Nephron progenitor cell (in vitro differentiated cells): ENCODE measurements around the gene KIF6.

ENCODE experiments used
- DNase-seq: peaks from one replicate; pipeline ENCODE4 v3.0.0; 2021
- H3K27ac Mint-ChIP-seq: 2 replicates; pipeline ENCODE4 v1.8.0; 2021; ENCODE audit warnings: mild to moderate bottlenecking, moderate library complexity, mixed read lengths
- H3K27me3 Mint-ChIP-seq: 2 replicates; pipeline ENCODE4 v1.8.0; 2021; ENCODE audit warnings: mild to moderate bottlenecking, low read depth, mixed read lengths; ENCODE audit not compliant: poor library complexity
- H3K36me3 Mint-ChIP-seq: 2 replicates; pipeline ENCODE4 v1.8.0; 2021; ENCODE audit warnings: low read depth, mixed read lengths
- H3K4me1 Mint-ChIP-seq: 2 replicates; pipeline ENCODE4 v1.8.0; 2021; ENCODE audit warnings: mixed read lengths
- H3K4me3 Mint-ChIP-seq: 2 replicates; pipeline ENCODE4 v1.8.0; 2021; ENCODE audit warnings: mild to moderate bottlenecking, moderate library complexity, mixed read lengths
- H3K9me3 Mint-ChIP-seq: 2 replicates; pipeline ENCODE4 v1.8.0; 2021; ENCODE audit warnings: mild to moderate bottlenecking, moderate library complexity, mixed read lengths
- TF ChIP-seq, protein P1 (sequence below): fragments of 200-600 bp; sonication (generic); IDR thresholded peaks from 2 replicates; pipeline ENCODE4 v1.5.0; 2021; ENCODE audit warnings: antibody characterized with exemption

Gene KIF6

DNA sequence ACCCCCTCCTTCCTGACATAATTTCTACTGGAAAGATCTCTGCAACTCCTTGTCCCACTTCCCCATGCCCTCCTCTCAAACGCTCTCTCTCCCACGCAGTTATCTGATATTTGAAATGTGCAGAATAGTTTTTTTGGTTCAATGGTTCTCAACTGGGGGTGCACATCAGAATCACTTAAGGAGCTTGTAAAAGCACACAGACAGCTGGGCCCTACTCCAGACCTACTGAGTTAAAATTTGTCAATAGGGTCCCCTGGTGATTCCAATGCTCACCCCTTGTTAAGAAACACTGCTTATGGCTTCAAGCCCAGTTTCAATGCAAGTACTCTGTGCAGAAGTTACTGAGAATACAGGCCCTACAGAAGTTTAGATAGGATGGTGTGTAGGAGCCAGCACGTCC, 357.5 kb downstream of the KIF6 start:
- Mint-ChIP-seq H3K27ac (no peak overlapping the region), H3K4me3 (no peak overlapping the region), H3K36me3 (no peaks in the 10 kb centered on the region), H3K9me3 (peaks cover 11% of the 10 kb centered on the region), H3K4me1 (peaks cover 42% of the 10 kb centered on the region), H3K27me3 (peaks cover 8% of the 10 kb centered on the region)
- TF ChIP-seq, protein P1, sequence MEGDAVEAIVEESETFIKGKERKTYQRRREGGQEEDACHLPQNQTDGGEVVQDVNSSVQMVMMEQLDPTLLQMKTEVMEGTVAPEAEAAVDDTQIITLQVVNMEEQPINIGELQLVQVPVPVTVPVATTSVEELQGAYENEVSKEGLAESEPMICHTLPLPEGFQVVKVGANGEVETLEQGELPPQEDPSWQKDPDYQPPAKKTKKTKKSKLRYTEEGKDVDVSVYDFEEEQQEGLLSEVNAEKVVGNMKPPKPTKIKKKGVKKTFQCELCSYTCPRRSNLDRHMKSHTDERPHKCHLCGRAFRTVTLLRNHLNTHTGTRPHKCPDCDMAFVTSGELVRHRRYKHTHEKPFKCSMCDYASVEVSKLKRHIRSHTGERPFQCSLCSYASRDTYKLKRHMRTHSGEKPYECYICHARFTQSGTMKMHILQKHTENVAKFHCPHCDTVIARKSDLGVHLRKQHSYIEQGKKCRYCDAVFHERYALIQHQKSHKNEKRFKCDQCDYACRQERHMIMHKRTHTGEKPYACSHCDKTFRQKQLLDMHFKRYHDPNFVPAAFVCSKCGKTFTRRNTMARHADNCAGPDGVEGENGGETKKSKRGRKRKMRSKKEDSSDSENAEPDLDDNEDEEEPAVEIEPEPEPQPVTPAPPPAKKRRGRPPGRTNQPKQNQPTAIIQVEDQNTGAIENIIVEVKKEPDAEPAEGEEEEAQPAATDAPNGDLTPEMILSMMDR: no peak
- DNase-seq: no peak

DNA sequence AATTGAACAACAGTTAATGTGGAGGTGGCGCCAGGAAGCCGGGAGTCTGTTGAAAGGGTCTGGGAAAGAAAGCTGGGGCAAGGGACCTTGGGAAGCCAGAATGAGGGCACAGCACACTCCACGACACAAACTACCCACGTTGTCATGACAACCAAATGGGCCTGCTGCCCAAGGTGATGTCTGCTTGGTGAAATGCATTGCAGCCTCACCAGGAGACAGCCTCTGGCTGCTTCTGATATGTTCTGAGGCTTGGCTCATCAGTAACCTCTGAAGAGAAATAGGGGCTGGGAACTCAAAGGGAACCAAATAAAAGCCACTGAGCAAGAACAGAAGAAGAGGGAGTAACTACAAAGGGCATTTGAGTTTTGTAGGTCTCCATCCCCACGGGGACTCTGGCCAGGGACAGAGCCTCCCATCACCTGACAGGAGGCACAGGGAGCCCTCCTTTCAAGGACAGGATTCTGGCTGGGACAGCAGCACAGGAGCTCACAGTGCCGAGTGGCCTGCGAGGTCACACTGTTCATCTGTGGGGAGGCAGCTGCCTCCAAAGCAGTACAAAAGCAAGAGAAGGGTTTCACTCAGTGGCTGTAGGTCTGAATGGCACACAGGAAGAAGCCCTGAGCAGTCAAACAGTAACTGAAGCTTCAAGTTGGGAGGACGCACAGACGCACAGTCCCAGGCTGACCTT, 358.1 kb downstream of the KIF6 start:
- Mint-ChIP-seq H3K27me3 (peaks cover 9% of the 10 kb centered on the region), H3K27ac (no peak overlapping the region), H3K4me3 (no peak overlapping the region), H3K36me3 (no peaks in the 10 kb centered on the region), H3K9me3 (peaks cover 11% of the 10 kb centered on the region), H3K4me1 (peaks cover 47% of the 10 kb centered on the region)
- TF ChIP-seq, protein P1: no peak
- DNase-seq: no peak

DNA sequence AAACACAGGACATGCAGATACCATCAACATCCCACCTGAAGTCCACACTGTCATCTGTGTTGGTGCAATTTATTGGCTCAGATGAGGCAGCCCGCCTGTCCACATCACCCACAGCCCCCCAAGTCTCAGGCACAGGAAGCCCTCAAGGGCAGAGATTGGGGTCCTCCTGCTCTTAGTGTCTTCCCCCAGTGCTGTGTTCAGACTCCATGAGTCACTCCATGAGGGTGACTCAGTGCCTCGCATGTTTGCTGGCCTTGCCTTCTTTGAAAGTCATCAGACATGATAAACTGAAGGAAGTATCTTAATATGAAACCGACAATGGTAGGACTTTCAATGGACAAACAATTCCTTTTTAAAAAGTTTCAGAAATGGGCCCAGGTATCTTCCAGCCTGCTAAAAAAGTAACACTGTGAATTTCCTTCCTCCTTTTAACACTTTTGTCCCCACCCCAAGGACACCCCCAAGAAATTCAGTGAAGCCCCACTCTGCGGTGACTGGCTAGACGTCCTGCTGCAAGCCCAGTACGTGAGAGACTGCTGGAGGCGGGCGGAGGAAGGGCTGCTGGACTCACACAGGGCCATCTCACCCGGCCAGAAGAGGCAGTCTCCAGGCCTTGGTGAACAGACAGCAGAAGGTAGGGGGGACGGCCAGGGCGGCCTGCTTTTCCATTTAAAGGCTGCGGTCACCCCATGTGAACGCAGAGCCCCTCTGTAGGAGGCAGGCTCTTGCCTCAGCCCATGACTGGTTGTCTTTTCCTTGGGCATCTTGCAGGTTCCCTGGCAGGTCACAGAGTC, 359.7 kb downstream of the KIF6 start:
- H3K27me3 Mint-ChIP-seq: peaks cover 10% of the 10 kb centered on the region
- H3K4me1 Mint-ChIP-seq: peaks cover 54% of the 10 kb centered on the region
- no peak for DNase-seq
- no peak overlapping the region for H3K27ac Mint-ChIP-seq
- TF ChIP-seq, protein P1: no peak
- H3K9me3 Mint-ChIP-seq: no peaks in the 10 kb centered on the region
- no peaks in the 10 kb centered on the region for H3K36me3 Mint-ChIP-seq
- H3K4me3 Mint-ChIP-seq: no peak overlapping the region

DNA sequence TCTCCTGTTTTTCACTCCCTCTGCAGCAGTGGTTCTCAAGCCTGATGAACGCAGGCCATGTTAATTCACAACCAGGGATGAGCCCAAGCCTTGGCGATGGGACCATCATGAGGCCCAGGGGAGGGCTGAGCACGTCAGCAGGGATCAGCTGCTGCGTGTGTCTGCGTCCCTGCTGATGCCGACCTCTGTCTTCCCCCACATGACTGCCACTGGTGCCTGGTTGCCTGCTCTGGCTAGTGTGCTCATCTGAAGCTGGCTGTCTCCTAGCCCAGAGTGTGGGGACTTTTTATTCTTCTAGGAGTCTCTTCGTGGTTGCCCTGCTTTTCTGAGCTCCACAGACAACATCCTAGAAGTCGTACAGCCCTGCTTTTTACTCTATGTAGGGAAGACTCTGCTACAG, 361.9 kb downstream of the KIF6 start:
- no peak overlapping the region for H3K4me3 Mint-ChIP-seq
- no peak overlapping the region for H3K27ac Mint-ChIP-seq
- peaks cover 10% of the 10 kb centered on the region for H3K27me3 Mint-ChIP-seq
- H3K4me1 Mint-ChIP-seq: peaks cover 37% of the 10 kb centered on the region
- TF ChIP-seq, protein P1: no peak
- no peaks in the 10 kb centered on the region for H3K9me3 Mint-ChIP-seq
- no peak for DNase-seq
- H3K36me3 Mint-ChIP-seq: no peaks in the 10 kb centered on the region

DNA sequence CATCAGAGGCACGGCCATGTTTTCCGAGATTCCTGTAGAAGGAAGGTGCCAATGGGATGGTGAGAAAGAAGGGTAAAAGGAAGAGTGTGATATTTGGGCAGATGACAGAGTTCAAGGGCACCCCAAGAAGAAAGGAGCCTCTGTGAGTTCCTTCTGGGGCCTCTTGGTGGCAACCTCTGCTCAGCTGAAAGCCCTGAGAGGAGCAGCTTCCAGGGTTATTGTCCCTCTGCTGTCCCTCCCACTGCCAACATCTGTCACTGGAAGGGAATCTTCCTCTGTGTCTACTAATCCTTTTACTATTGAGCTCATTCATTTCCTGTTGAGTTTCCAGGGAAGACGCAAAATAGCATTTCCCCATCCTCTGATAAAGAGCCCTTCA, 362.7 kb downstream of the KIF6 start:
- Mint-ChIP-seq H3K27ac (no peak overlapping the region), H3K4me3 (no peak overlapping the region), H3K27me3 (peaks cover 11% of the 10 kb centered on the region), H3K9me3 (no peaks in the 10 kb centered on the region), H3K36me3 (no peaks in the 10 kb centered on the region), H3K4me1 (peaks cover 31% of the 10 kb centered on the region)
- TF ChIP-seq, protein P1: no peak
- DNase-seq: no peak
